NB4 (cell line): Measurements from ENCODE around the gene PLEKHM2.

Experiments used
- CTCF ChIP-seq: IDR thresholded peaks from one replicate; pipeline ENCODE4 v1.5.1; 2012; ENCODE audit warnings: low read depth, low read length
- MAX ChIP-seq: IDR thresholded peaks from 2 replicates; pipeline ENCODE4 v1.6.1; 2011; ENCODE audit warnings: low read depth, low read length
- POLR2A ChIP-seq: IDR thresholded peaks from 2 replicates; pipeline ENCODE4 v1.6.1; 2011; ENCODE audit warnings: mild to moderate bottlenecking; ENCODE audit not compliant: insufficient read length; ENCODE audit errors: extremely low read depth

- no peak for TF ChIP-seq CTCF
- TF ChIP-seq POLR2A, result no peak
- TF ChIP-seq MAX, result no peak
Measured at GRCh38 chr1:15730423-15730822, 46.3 kb downstream of the PLEKHM2 start.
